HG03064 (cell line): ENCODE data around the gene PRRG2.

Source experiments
- ATAC-seq: cut with Tn5 transposase; IDR thresholded peaks from one replicate; pipeline ENCODE4 v1.9.1; 2021; ENCODE audit warnings: low read depth; ENCODE audit not compliant: unreplicated experiment

The PRRG2 gene

GRCh38 chr19:49635530-49636232, 54.6 kb downstream of the PRRG2 start:
- no peak for ATAC-seq

GRCh38 chr19:49636233-49636932, 55.3 kb downstream of the PRRG2 start:
- no peak for ATAC-seq

GRCh38 chr19:49637821-49638738, 57.0 kb downstream of the PRRG2 start:
- ATAC-seq = no peak

DNA sequence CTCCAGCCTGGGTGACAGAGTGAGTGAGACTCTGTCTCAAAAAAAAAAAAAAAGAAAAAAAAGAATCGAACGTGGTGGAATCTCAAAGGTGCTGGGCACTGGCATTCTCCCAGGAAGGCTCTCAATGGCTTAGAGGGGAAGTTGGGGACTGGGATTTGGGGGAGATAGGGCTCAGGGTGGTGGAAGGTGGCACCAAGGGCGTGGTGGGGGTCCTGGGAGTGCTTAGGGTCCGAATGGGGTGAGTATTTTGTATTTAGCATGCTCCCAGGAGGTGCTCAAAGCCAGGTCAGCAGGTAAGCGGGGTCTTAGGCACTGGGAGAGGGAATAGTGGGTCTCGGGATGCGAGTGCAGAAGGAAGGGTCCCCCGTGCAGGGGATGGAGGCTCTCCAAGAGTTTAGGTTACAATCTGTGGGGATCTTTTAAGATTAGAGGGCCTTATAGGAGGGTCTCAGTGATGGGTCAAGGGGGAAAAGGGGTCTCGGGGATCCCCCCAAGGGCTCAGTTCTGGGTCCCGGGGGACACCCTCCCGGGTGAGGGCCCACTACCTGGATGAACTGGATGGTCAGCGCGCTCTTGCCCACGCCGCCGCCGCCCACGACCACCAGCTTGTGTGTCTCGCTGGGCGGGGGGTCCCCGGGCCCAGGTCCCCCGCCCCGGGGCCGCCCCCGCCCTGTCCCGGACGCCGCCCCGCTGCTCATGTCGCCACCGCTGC, 58.4 kb downstream of the PRRG2 start:
- no peak for ATAC-seq

DNA sequence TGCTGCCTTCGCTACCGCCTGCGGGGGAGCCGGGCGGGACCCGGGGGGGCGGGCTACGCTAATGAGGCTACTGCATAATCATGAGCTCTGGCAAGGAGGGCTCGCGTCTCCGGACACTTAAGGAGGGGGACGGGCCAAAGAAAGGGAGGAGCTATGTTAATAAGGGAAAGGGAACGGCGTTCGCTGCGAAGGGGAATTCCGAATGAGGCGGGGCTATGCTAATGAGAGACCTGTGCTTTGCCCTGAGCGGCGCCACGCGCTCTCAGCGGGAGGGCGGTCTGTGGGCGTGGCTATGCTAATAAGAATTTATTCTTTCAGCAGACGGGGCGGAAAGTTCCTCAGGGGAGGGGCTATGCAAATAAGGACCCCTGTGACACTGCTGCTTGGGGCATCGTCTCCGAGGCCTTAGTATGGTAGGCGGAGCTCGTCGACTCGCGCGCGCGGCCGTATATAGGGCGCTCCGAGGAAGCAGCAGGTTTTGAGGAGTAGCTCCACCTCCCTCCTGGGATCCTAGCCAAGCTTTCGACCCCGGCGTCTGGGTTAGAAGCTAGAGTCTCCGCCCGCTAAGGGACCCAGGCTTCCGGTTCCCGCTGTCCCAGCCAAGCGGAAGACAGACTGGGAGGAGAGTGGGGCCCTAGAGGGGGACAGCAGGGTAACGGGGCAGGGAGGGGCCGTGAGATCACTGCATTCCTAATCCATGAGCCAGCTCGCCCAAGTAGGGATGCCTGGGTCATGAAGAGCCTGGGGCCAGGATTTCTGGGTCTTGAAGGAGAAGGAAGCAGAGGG, 59.2 kb downstream of the PRRG2 start, which contains the start of gene RRAS:
Gene RRAS, minus strand, starts transcription at position 31 of the 786 bp plus-strand sequence. CDS start 45 bp downstream, outside the sequence.
- ATAC-seq = peak; percentile 47
